ENCODE measurements around the gene HIBCH.

The HIBCH gene

DNA sequence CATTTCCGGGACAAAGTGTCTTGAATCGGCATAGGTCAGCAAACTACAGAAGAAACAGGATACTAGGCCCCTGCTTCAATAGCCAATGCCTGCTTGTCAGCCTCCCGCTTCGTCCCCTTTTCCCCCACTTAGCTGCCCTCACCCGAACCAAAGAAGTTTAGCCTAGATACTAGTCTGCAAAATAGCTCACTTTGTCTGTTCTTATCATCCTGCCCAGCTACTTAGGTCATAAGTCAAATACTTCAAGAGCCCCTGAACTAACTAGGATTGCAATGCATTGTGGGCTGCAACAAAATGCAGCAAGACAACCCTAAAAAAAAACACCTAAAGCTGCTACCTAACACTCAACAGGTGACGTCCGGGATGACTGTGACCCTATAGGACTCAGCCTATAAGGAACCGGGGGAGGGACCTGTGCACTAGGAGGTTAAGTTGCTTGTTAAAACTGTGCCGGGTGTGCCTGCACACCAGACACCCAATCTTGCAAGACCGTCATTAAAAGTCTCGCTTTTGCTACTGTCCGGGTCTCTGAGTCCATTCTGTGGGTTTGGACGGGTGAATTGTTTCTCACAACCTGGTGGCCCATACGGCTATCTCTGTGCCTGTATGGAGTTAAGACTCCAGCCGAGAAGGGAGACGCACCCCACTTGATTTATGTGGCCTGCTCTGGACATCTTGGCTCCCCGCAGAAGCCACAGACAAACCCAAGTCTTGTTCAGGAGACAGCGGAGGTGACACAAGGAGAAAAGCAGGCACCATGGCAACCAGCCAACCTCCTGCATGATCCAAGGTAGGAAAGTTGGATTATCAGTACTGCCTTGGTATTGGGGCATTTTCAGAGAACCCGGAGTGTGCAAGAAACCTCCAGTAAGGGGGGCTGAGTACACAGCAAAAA is 105.9 kb downstream of the HIBCH start:
- Mint-ChIP-seq H3K4me3 (peak overlapping the region in 1 of 3 experiments; percentile 10), H3K27ac (peak overlapping the region; percentile 5 to 96 (median 95)), H3K36me3 (ENCODE audit: low read depth) (peaks cover 2% of the 10 kb centered on the region), H3K9me3 (no peaks in the 10 kb centered on the region), H3K27me3 (ENCODE audit: low read depth) (no peaks in the 10 kb centered on the region), H3K4me1 (peaks cover 38% of the 10 kb centered on the region)
- TF ChIP-seq, protein P1, sequence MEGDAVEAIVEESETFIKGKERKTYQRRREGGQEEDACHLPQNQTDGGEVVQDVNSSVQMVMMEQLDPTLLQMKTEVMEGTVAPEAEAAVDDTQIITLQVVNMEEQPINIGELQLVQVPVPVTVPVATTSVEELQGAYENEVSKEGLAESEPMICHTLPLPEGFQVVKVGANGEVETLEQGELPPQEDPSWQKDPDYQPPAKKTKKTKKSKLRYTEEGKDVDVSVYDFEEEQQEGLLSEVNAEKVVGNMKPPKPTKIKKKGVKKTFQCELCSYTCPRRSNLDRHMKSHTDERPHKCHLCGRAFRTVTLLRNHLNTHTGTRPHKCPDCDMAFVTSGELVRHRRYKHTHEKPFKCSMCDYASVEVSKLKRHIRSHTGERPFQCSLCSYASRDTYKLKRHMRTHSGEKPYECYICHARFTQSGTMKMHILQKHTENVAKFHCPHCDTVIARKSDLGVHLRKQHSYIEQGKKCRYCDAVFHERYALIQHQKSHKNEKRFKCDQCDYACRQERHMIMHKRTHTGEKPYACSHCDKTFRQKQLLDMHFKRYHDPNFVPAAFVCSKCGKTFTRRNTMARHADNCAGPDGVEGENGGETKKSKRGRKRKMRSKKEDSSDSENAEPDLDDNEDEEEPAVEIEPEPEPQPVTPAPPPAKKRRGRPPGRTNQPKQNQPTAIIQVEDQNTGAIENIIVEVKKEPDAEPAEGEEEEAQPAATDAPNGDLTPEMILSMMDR (IDR thresholded peaks at IDR 0.05; ENCODE audit: unreplicated experiment in 3 of 3), result no peak

DNA sequence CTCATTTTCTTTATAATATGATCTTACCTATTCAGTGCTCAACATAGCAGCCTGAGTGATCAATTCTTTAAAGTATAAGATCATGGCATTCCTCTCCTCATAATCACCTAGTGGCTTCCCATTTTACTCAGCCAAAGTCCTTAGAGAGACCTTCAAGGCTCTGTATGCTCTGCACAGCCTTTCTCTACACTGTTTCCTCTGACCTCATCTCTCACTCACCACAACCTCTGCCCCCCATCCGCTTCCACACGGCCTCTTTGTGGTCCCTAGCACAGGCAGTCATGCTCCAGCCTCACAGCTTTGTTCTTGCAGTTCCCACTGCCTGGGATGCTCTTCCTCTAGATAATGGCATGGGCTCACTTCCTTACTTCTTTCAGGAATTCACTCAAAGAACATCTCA is 109.2 kb downstream of the HIBCH start:
- Mint-ChIP-seq H3K9me3 (no peaks in the 10 kb centered on the region), H3K36me3 (ENCODE audit: low read depth) (peaks cover 4% of the 10 kb centered on the region), H3K4me3 (no peak overlapping the region), H3K27ac (no peak overlapping the region), H3K4me1 (peaks cover 29% of the 10 kb centered on the region), H3K27me3 (ENCODE audit: low read depth) (no peaks in the 10 kb centered on the region)
- TF ChIP-seq, protein P1 (IDR thresholded peaks at IDR 0.05; ENCODE audit: unreplicated experiment in 3 of 3), result no peak

DNA sequence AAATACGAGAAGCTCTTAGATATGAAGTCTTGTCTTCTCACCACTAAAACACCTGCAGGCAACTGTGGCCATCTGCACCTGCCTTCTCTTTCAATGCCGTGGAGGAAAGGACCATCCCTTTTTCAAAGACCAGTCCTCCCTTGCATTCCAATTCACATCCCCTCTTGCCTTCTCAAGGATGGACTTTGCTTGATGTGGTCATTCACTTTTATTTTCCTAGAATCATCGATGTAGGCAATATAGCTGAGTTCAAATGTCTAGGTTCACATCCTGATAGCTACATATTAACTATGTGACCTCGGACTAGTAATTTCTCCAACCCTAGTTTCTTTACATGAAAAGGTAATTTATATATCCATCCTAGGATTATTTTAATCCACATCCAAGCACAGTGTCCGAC is 110.1 kb downstream of the HIBCH start:
- TF ChIP-seq, protein P1 (IDR thresholded peaks at IDR 0.05; ENCODE audit: unreplicated experiment in 3 of 3), result no peak

DNA sequence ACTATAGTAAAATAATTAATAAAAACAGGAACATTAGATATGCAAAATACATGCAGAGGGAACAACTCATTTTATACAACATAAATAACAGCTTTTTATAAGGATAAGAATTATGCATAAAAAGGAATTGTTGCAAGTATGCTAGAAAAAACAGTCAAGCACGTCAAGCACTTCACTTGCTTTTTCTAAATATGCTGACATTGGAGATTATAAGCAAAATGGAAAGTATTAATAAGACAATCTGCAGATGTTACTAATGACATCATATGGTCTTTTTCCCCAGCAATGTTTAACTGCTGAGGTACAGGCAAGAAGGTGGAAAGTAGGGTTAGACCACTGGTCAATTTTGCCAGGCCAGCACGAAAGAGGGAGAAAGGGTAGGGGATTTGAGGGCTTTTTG is 111.7 kb downstream of the HIBCH start:
- H3K9me3 Mint-ChIP-seq, result no peaks in the 10 kb centered on the region
- peaks cover 7% of the 10 kb centered on the region for H3K4me1 Mint-ChIP-seq
- H3K27ac Mint-ChIP-seq, result peak overlapping the region in 1 of 3 experiments; percentile 17
- H3K4me3 Mint-ChIP-seq, result no peak overlapping the region
- H3K36me3 Mint-ChIP-seq (ENCODE audit: low read depth), result peaks cover 12% of the 10 kb centered on the region
- H3K27me3 Mint-ChIP-seq (ENCODE audit: low read depth), result no peaks in the 10 kb centered on the region
- TF ChIP-seq, protein P1 (IDR thresholded peaks at IDR 0.05; ENCODE audit: unreplicated experiment in 3 of 3), result no peak

More for the DNA sequence above, 110.1 kb downstream of the HIBCH start:
- Mint-ChIP-seq H3K4me3 (no peak overlapping the region), H3K27ac (no peak overlapping the region), H3K36me3 (ENCODE audit: low read depth) (peaks cover 6% of the 10 kb centered on the region), H3K9me3 (no peaks in the 10 kb centered on the region), H3K4me1 (peaks cover 20% of the 10 kb centered on the region), H3K27me3 (ENCODE audit: low read depth) (no peaks in the 10 kb centered on the region)

DNA sequence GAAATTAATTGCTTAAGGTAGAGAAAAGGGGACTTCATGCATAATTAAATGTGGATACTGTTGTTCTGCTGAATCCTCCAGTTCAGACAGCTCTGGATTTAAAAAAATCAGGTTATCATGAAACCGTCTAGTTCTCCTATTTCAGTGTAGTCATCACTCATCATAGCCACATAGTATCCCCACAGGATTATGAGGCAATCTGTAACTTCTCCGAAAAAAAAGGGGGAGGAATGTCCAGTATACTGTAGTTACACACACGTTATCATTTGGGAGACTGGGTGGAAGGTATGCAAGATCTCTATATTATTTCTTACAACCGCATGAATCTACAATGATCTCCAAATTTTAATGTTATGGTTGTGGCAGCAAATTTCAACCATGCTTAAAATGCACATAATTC is 114.0 kb downstream of the HIBCH start:
- H3K27ac Mint-ChIP-seq, result peak overlapping the region; percentile 37 to 85 (median 37)
- no peaks in the 10 kb centered on the region for H3K9me3 Mint-ChIP-seq
- TF ChIP-seq, protein P1 (IDR thresholded peaks at IDR 0.05; ENCODE audit: unreplicated experiment in 3 of 3), result no peak
- peaks cover 10% of the 10 kb centered on the region for H3K4me1 Mint-ChIP-seq
- no peaks in the 10 kb centered on the region for H3K27me3 Mint-ChIP-seq (ENCODE audit: low read depth)
- H3K4me3 Mint-ChIP-seq, result no peak overlapping the region
- peaks cover 20% of the 10 kb centered on the region for H3K36me3 Mint-ChIP-seq (ENCODE audit: low read depth)

DNA sequence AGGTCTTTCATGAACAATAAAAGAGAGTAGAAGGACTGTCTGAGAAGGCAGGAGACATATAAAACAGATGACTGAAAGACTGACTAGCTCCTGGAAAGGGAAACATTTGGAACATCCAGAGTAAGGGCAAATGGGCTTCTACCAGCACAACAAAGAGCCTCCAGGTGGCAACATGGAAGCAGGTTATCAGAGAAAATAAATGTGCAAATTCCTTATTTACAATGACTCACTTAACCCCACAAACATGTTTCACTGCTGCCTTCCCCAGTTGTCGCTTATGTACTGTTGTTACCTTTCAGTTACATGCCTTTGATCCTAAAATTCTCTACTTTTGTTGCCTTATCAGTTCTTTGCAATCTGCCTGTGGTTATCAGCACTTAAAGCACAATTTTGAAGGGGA is 117.0 kb downstream of the HIBCH start:
- Mint-ChIP-seq H3K27me3 (ENCODE audit: low read depth) (no peaks in the 10 kb centered on the region), H3K9me3 (no peaks in the 10 kb centered on the region), H3K4me1 (peaks cover 10% of the 10 kb centered on the region), H3K27ac (no peak overlapping the region), H3K4me3 (no peak overlapping the region), H3K36me3 (ENCODE audit: low read depth) (peaks cover 35% of the 10 kb centered on the region)
- TF ChIP-seq, protein P1 (IDR thresholded peaks at IDR 0.05; ENCODE audit: unreplicated experiment in 3 of 3), result no peak
